ENCODE data around the gene CRB1. TPM values are rescaled to one million over a fixed set of nuclear protein-coding genes. Genes with fewer than 3 reads are reported as not detected.

CRB1 gene
- total and polyA plus RNA-seq, 9 of the 15 experiments (the other 6 are each of a cell fraction or from before 2014, with no cell fraction given): 0.04 to 0.10 TPM; not detected in 7

GRCh38 chr1:197307551-197307950, 39.5 kb downstream of the CRB1 start (continued):
- no peak for TF ChIP-seq CHD7 (IDR thresholded peaks at IDR 0.05; ENCODE audit: low read depth, low read length)
- no peak for TF ChIP-seq ZNF407 (IDR thresholded peaks at IDR 0.05; ENCODE audit: low read depth)
